B cell (primary cell): ENCODE data around the gene BHLHA15. TPM values are rescaled to one million over a fixed set of nuclear protein-coding genes. Genes with fewer than 3 reads are reported as not detected.

Experiments used
- ATAC-seq: fragments of 200-7000 bp; cut with Tn5 transposase; one replicate; pipeline ENCODE4 v1.10.0; 2021; ENCODE audit warnings: low read depth, mild to moderate bottlenecking, moderate number of reproducible peaks, moderate library complexity
- CTCF ChIA-PET: fragments of 350-600 bp; sonication (Branson Sonifier 250); formaldehyde crosslinking; loops from one replicate; lab custom pipeline; 2021; ENCODE audit warnings: antibody characterized with exemption, inconsistent platforms; lab: Charles Lee
- POLR2A ChIA-PET: fragments of 350-600 bp; sonication (Branson Sonifier 250); formaldehyde crosslinking; loops from one replicate; lab custom pipeline; 2021; ENCODE audit warnings: antibody characterized with exemption; lab: Charles Lee
- DNase-seq: peaks from one replicate; pipeline ENCODE4 v3.0.0; 2013
- H2AFZ ChIP-seq: 2 replicates; pipeline ENCODE4 v1.6.1; 2012; ENCODE audit warnings: mild to moderate bottlenecking, low read depth, low read length; ENCODE audit not compliant: insufficient read depth, poor library complexity, severe bottlenecking
- H3K27ac ChIP-seq, 2 donors: 1 replicate in 1 of 2; 2 replicates in 1 of 2; pipeline ENCODE4 v1.5.1; 2012 to 2013; ENCODE audit warnings: low read length in 2 of 2, mild to moderate bottlenecking in 2 of 2, moderate library complexity in 1 of 2
- H3K27me3 ChIP-seq, 4 experiments: fragments of 200-600 bp in 1 of 4; sonication (generic) in 1 of 4; replicated peaks in 1 of 4; 1 replicate in 2 of 4; 2 replicates in 2 of 4; pipeline versions ENCODE4 v1.6.1 to v1.7.0; 2013 to 2016; ENCODE audit warnings: low read length in 3 of 4, mild to moderate bottlenecking in 2 of 4, mixed read lengths in 1 of 4, moderate library complexity in 1 of 4; ENCODE audit not compliant: insufficient read depth in 4 of 4, control insufficient read depth in 3 of 4; ENCODE audit errors: control extremely low read depth in 1 of 4
- H3K36me3 ChIP-seq, 2 experiments: replicated peaks in 1 of 2; 1 replicate in 1 of 2; 2 replicates in 1 of 2; pipeline versions ENCODE4 v1.6.1 to v1.7.1; 2013; ENCODE audit warnings: low read length in 1 of 2; ENCODE audit not compliant: insufficient read depth in 2 of 2, control insufficient read depth in 1 of 2; ENCODE audit errors: control extremely low read depth in 1 of 2, extremely low read depth in 1 of 2
- H3K4me1 ChIP-seq, 2 donors: fragments of 200-600 bp in 1 of 2; sonication (generic) in 1 of 2; 1 replicate in 1 of 2; 2 replicates in 1 of 2; pipeline versions ENCODE4 v1.5.1 to v1.6.1; 2013 to 2017; ENCODE audit warnings: low read length in 2 of 2; ENCODE audit not compliant: control insufficient read depth in 2 of 2, insufficient read depth in 2 of 2
- H3K4me2 ChIP-seq: replicated peaks from 2 replicates; pipeline ENCODE3; 2012; ENCODE audit warnings: mild to moderate bottlenecking, low read depth, low read length; ENCODE audit not compliant: poor library complexity, severe bottlenecking
- H3K4me3 ChIP-seq, 5 experiments: fragments of 200-600 bp in 1 of 5; sonication (generic) in 1 of 5; 1 replicate in 3 of 5; 2 replicates in 2 of 5; pipeline versions ENCODE4 v1.5.1 to v1.7.0; 2011 to 2016; ENCODE audit warnings: low read length in 4 of 5, mild to moderate bottlenecking in 4 of 5, low read depth in 2 of 5, control low read depth in 1 of 5, moderate library complexity in 1 of 5; ENCODE audit not compliant: insufficient read depth in 1 of 5; ENCODE audit errors: control extremely low read depth in 1 of 5, extremely low read depth in 1 of 5
- H3K79me2 ChIP-seq: fragments of 200-600 bp; sonication (generic); one replicate; pipeline ENCODE4 v1.6.0; 2016; ENCODE audit warnings: low read length; ENCODE audit not compliant: control insufficient read depth, insufficient read depth
- H3K9ac ChIP-seq: fragments of 200-600 bp; sonication (generic); 2 replicates; pipeline ENCODE4 v1.6.1; 2017; ENCODE audit warnings: mild to moderate bottlenecking, low read length, moderate library complexity
- H3K9me3 ChIP-seq, 3 donors: one replicate each; pipeline versions ENCODE4 v1.6.1 to v1.7.1; 2013; ENCODE audit warnings: low read length in 2 of 3; ENCODE audit not compliant: control insufficient read depth in 2 of 3, insufficient read depth in 1 of 3; ENCODE audit errors: control extremely low read depth in 1 of 3
- H4K20me1 ChIP-seq: 2 replicates; pipeline ENCODE4 v1.6.0; 2012; ENCODE audit warnings: mild to moderate bottlenecking, low read length; ENCODE audit not compliant: insufficient read depth, control insufficient read depth, poor library complexity, severe bottlenecking
- H3K27ac Mint-ChIP-seq: one replicate; pipeline ENCODE4 v1.8.0; 2021; ENCODE audit warnings: mixed read lengths
- H3K27me3 Mint-ChIP-seq: one replicate; pipeline ENCODE4 v1.8.0; 2021; ENCODE audit warnings: mixed read lengths
- H3K4me1 Mint-ChIP-seq: one replicate; pipeline ENCODE4 v1.8.0; 2021; ENCODE audit warnings: mixed read lengths
- H3K4me3 Mint-ChIP-seq: one replicate; pipeline ENCODE4 v1.8.0; 2021; ENCODE audit warnings: mixed read lengths
- H3K9me3 Mint-ChIP-seq: one replicate; pipeline ENCODE4 v1.8.0; 2022; ENCODE audit warnings: mixed read lengths; ENCODE audit not compliant: insufficient read depth
- EZH2 ChIP-seq: IDR thresholded peaks from 2 replicates; pipeline ENCODE4 v1.6.1; 2012; ENCODE audit warnings: borderline replicate concordance, low read depth, mild to moderate bottlenecking, moderate library complexity, low read length; ENCODE audit not compliant: insufficient read depth, poor library complexity, severe bottlenecking
- WGBS: methylation state at CpG from one replicate; pipeline ENCODE4 v1.1.5; 2013; ENCODE audit warnings: missing lambda C conversion rate; ENCODE audit not compliant: insufficient coverage; 5-methylcytosine and 5-hydroxymethylcytosine counted together
- intact Hi-C: fragments of 100-400 bp; cut with micrococcal nuclease; formaldehyde crosslinking; loops from one replicate; pipeline ENCODE4 v1.10.0; 2022
- polyA plus RNA-seq: library from polyadenylated mRNA; depleted of rRNA; stranded (reverse); fragments of >200 nt; gene quantifications from 2 replicates; pipeline ENCODE4 v1.2.3, GENCODE V29; 2012
- total RNA-seq, 2 donors: library from RNA; stranded (reverse); fragments of 120-200 nt in 1 of 2; gene quantifications; 1 replicate in 1 of 2; 2 replicates in 1 of 2; pipeline versions ENCODE4 v1.2.3 to v1.2.4, GENCODE V29; 2013 to 2022
- TF ChIP-seq, protein P1 (sequence below): fragments of 200-600 bp; IDR thresholded peaks from one replicate; pipeline ENCODE4 v1.8.0; 2022; ENCODE audit warnings: antibody characterized with exemption, mild to moderate bottlenecking

BHLHA15 gene
- total and polyA plus RNA-seq, 2 donors (not counting 1 experiment from before 2014, with no cell fraction given): 0.74 to 2.2 TPM

GRCh38 chr7:98194186-98194585, 17.1 kb upstream of the BHLHA15 start:
- Histone ChIP-seq H3K4me3 (no peak overlapping the region), H4K20me1 (peaks cover 8% of the 10 kb centered on the region), H3K4me1 (peaks cover 2% of the 10 kb centered on the region in 2 donors), H3K79me2 (no peaks in the 10 kb centered on the region), H3K36me3 (peaks cover 0 to 18% of the 10 kb centered on the region in 2 experiments), H3K9ac (no peak overlapping the region), H3K27ac (no peak overlapping the region), H2AFZ (no peak overlapping the region), H3K4me2 (no peak overlapping the region), H3K9me3 (peaks cover 0 to 13% (median 4%) of the 10 kb centered on the region in 3 donors), H3K27me3 (peaks cover 0 to 29% (median 8%) of the 10 kb centered on the region in 4 experiments)
- Mint-ChIP-seq H3K27me3 (peaks cover 13% of the 10 kb centered on the region), H3K4me1 (peaks cover 7% of the 10 kb centered on the region), H3K4me3 (no peak overlapping the region), H3K27ac (no peak overlapping the region), H3K9me3 (no peaks in the 10 kb centered on the region)
- no peak for ATAC-seq
- ChIA-PET CTCF (no interaction called here), POLR2A (no interaction called here)
- WGBS: 99% methylated on average over 24 of the region's 28 CpGs
- DNase-seq: no peak
- intact Hi-C loops: no loop called here
- TF ChIP-seq EZH2: no peak
- TF ChIP-seq, protein P1, sequence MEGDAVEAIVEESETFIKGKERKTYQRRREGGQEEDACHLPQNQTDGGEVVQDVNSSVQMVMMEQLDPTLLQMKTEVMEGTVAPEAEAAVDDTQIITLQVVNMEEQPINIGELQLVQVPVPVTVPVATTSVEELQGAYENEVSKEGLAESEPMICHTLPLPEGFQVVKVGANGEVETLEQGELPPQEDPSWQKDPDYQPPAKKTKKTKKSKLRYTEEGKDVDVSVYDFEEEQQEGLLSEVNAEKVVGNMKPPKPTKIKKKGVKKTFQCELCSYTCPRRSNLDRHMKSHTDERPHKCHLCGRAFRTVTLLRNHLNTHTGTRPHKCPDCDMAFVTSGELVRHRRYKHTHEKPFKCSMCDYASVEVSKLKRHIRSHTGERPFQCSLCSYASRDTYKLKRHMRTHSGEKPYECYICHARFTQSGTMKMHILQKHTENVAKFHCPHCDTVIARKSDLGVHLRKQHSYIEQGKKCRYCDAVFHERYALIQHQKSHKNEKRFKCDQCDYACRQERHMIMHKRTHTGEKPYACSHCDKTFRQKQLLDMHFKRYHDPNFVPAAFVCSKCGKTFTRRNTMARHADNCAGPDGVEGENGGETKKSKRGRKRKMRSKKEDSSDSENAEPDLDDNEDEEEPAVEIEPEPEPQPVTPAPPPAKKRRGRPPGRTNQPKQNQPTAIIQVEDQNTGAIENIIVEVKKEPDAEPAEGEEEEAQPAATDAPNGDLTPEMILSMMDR: no peak

- no peaks in the 10 kb centered on the region for H3K9me3 Mint-ChIP-seq
- peaks cover 8% of the 10 kb centered on the region in 2 donors for H3K4me1 ChIP-seq
- TF ChIP-seq EZH2: no peak
- TF ChIP-seq, protein P1: no peak
- no peak overlapping the region for H3K4me3 ChIP-seq
- H3K4me2 ChIP-seq: no peak overlapping the region
- H3K79me2 ChIP-seq: no peaks in the 10 kb centered on the region
- CTCF ChIA-PET: interaction anchor here (0.9 kb wide), 1 partner anchor 26 kb away, joined by 4 read pairs; no protein-coding TSS in a partner anchor
- intact Hi-C loops: no loop called here
- no peak overlapping the region for H2AFZ ChIP-seq
- H3K27me3 ChIP-seq: peaks cover 0 to 29% (median 7%) of the 10 kb centered on the region in 4 experiments
- DNase-seq (no peak), ATAC-seq (no peak)
- peaks cover 12% of the 10 kb centered on the region for H3K4me1 Mint-ChIP-seq
- no peak overlapping the region for H3K9ac ChIP-seq
- H3K36me3 ChIP-seq: peaks cover 0 to 18% of the 10 kb centered on the region in 2 experiments
- no peak overlapping the region for H3K27ac Mint-ChIP-seq
- no peak overlapping the region for H3K27ac ChIP-seq
- WGBS: 100% methylated on average over 5 of the region's 8 CpGs
- no peak overlapping the region for H3K4me3 Mint-ChIP-seq
- H4K20me1 ChIP-seq: peaks cover 8% of the 10 kb centered on the region
- peaks cover 14% of the 10 kb centered on the region for H3K27me3 Mint-ChIP-seq
- POLR2A ChIA-PET: no interaction called here
- H3K9me3 ChIP-seq: peaks cover 0 to 7% (median 4%) of the 10 kb centered on the region in 3 donors
Observed at GRCh38 chr7:98194672-98195457, 16.4 kb upstream of the BHLHA15 start.
